Breast epithelium (tissue), 3 donors: ENCODE results near the gene AKR1C8.

ENCODE experiments used
- CTCF ChIP-seq, 3 donors: fragments of 450-650 bp; IDR thresholded peaks; one replicate each; pipeline ENCODE4 v1.5.1; 2016 to 2017; ENCODE audit warnings: antibody characterized with exemption in 3 of 3, mild to moderate bottlenecking in 3 of 3, moderate library complexity in 3 of 3
- POLR2A ChIP-seq: fragments of 450-650 bp; IDR thresholded peaks from one replicate; pipeline ENCODE4 v1.6.1; 2016; ENCODE audit warnings: antibody characterized with exemption, mild to moderate bottlenecking, moderate library complexity

DNA sequence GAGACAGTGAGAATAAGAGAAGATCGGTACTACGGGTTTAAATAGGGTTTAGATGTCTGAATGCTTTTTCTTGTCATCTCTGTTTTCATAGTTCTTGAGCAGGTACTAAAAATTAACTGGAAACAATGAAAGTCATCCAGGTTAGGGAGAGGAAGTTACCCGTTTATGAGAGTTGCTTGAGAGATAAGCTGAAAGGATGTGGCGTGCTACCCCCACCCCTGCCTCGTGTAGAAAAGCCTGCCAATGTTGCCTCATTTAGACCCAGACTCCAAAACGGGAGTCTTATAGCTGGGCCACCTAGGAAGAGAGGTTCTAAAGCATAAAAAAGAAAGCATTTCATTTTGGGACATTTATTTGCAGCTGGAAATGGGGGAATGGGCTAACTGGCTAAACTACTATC, 21.8 kb upstream of the AKR1C8 start:
- TF ChIP-seq CTCF (IDR thresholded peaks at IDR 0.05) (no peak), POLR2A (no peak)
